ENCODE data around the gene COX6A2. TPM values are rescaled to one million over a fixed set of nuclear protein-coding genes. Genes with fewer than 3 reads are reported as not detected.

COX6A2 gene
- total RNA-seq, 1 experiment from 2014 or later = not detected

DNA sequence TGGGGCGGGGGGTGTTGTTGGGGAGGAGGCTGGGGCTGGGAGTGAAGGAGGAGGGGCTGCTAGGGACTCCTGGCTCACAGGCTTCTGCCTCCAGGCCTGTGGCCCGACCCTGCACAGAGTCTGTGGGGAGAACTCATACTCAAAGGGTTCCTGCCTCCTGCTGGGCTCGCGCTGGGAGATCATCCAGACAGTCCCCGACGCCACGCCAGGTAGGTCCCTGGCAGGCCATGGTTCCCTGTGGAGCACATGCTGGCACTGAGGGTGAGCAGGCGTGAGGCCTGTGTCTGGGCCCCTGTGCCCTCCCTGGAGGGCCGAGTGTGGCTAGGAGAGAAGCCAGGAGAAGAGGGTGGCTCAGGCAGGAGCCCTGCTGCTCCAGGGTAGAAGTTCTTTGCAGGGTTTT lies 30.5 kb downstream of the COX6A2 start:
- H3K4me3 ChIP-seq (ENCODE audit: low read depth in 2 of 2, low read length in 2 of 2) = no peak overlapping the region
- intact Hi-C loops (cut with micrococcal nuclease; ENCODE audit: unreplicated experiment) (no loop called here), in situ Hi-C loops (cut with HindIII; ENCODE audit: low pct_unique_long_range_greater_than_20kb, low sequenced_read_pairs) (no loop called here)
- no peaks in the 10 kb centered on the region; the same call in 1 of the 2 replicates for H3K4me1 ChIP-seq (ENCODE audit: control insufficient read depth, insufficient read depth, low read length)
- no TSS peak for BruUV-seq (replicated peaks)
- TF ChIP-seq POLR2AphosphoS5 (IDR thresholded peaks at IDR 0.05; ENCODE audit: low read depth, low read length) = no peak
- TF ChIP-seq, protein P1, sequence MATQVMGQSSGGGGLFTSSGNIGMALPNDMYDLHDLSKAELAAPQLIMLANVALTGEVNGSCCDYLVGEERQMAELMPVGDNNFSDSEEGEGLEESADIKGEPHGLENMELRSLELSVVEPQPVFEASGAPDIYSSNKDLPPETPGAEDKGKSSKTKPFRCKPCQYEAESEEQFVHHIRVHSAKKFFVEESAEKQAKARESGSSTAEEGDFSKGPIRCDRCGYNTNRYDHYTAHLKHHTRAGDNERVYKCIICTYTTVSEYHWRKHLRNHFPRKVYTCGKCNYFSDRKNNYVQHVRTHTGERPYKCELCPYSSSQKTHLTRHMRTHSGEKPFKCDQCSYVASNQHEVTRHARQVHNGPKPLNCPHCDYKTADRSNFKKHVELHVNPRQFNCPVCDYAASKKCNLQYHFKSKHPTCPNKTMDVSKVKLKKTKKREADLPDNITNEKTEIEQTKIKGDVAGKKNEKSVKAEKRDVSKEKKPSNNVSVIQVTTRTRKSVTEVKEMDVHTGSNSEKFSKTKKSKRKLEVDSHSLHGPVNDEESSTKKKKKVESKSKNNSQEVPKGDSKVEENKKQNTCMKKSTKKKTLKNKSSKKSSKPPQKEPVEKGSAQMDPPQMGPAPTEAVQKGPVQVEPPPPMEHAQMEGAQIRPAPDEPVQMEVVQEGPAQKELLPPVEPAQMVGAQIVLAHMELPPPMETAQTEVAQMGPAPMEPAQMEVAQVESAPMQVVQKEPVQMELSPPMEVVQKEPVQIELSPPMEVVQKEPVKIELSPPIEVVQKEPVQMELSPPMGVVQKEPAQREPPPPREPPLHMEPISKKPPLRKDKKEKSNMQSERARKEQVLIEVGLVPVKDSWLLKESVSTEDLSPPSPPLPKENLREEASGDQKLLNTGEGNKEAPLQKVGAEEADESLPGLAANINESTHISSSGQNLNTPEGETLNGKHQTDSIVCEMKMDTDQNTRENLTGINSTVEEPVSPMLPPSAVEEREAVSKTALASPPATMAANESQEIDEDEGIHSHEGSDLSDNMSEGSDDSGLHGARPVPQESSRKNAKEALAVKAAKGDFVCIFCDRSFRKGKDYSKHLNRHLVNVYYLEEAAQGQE (IDR thresholded peaks at IDR 0.05; ENCODE audit: insufficient read depth in 1 of 2, low read depth in 2 of 2, low read length in 1 of 2) = no peak
- no peak for TF ChIP-seq TCF7L2 (IDR thresholded peaks at IDR 0.05; ENCODE audit: low read depth, low read length)
- no peak for TF ChIP-seq SIN3A (IDR thresholded peaks at IDR 0.05; ENCODE audit: borderline replicate concordance, insufficient read depth, low read depth, low read length)
- TF ChIP-seq, protein P2, sequence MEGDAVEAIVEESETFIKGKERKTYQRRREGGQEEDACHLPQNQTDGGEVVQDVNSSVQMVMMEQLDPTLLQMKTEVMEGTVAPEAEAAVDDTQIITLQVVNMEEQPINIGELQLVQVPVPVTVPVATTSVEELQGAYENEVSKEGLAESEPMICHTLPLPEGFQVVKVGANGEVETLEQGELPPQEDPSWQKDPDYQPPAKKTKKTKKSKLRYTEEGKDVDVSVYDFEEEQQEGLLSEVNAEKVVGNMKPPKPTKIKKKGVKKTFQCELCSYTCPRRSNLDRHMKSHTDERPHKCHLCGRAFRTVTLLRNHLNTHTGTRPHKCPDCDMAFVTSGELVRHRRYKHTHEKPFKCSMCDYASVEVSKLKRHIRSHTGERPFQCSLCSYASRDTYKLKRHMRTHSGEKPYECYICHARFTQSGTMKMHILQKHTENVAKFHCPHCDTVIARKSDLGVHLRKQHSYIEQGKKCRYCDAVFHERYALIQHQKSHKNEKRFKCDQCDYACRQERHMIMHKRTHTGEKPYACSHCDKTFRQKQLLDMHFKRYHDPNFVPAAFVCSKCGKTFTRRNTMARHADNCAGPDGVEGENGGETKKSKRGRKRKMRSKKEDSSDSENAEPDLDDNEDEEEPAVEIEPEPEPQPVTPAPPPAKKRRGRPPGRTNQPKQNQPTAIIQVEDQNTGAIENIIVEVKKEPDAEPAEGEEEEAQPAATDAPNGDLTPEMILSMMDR (IDR thresholded peaks at IDR 0.05) = no peak
- ATAC-seq = peak; percentile 54
- H3K27me3 ChIP-seq (ENCODE audit: control insufficient read depth, insufficient read depth, low read length) = no peaks in the 10 kb centered on the region
- no peak for DNase-seq (ENCODE audit: low read depth, low spot score)
- CTCF ChIA-PET = no interaction called here
- no peaks in the 10 kb centered on the region for H3K9me3 ChIP-seq (ENCODE audit: control insufficient read depth, insufficient read depth, low read depth, low read length)
- POLR2A ChIA-PET = no interaction called here
- H3K36me3 ChIP-seq (ENCODE audit: control insufficient read depth, insufficient read depth, low read length) = no peaks in the 10 kb centered on the region
- H3K27ac ChIP-seq (ENCODE audit: low read length) = no peak overlapping the region

- DNase-seq (ENCODE audit: low read depth, low spot score) (no peak), ATAC-seq (peak; percentile 23; the same call in 1 of the 2 replicates)
- TF ChIP-seq, protein P2 (IDR thresholded peaks at IDR 0.05) = no peak
- Histone ChIP-seq H3K27ac (ENCODE audit: low read length) (no peak overlapping the region), H3K36me3 (ENCODE audit: control insufficient read depth, insufficient read depth, low read length) (no peaks in the 10 kb centered on the region), H3K4me1 (ENCODE audit: control insufficient read depth, insufficient read depth, low read length) (no peaks in the 10 kb centered on the region; the same call in 1 of the 2 replicates), H3K4me3 (ENCODE audit: low read depth in 2 of 2, low read length in 2 of 2) (no peak overlapping the region), H3K9me3 (ENCODE audit: control insufficient read depth, insufficient read depth, low read depth, low read length) (no peaks in the 10 kb centered on the region), H3K27me3 (ENCODE audit: control insufficient read depth, insufficient read depth, low read length) (no peaks in the 10 kb centered on the region)
- POLR2A ChIA-PET = no interaction called here
- intact Hi-C loops (cut with micrococcal nuclease; ENCODE audit: unreplicated experiment) = no loop called here
- BruUV-seq (replicated peaks) = no TSS peak
- CTCF ChIA-PET = no interaction called here
- in situ Hi-C loops (cut with HindIII; ENCODE audit: low pct_unique_long_range_greater_than_20kb, low sequenced_read_pairs) = no loop called here
These were observed 31.0 kb downstream of the COX6A2 start for GRCh38 chr16:31397096-31397660.
